Ascending aorta (tissue), 2 donors: ENCODE data around the gene MAP4K5. TPM values are rescaled to one million over a fixed set of nuclear protein-coding genes. Genes with fewer than 3 reads are reported as not detected.

Experiments
- DNase-seq, 2 donors: peaks; one replicate each; pipeline ENCODE4 v3.0.0-alpha.2; 2019; ENCODE audit warnings: low spot score in 2 of 2
- H3K27ac ChIP-seq, 2 donors: fragments of 200-600 bp; sonication (generic); one replicate each; pipeline ENCODE4 v1.5.1; 2016 to 2017; ENCODE audit warnings: mild to moderate bottlenecking in 1 of 2
- H3K27me3 ChIP-seq: fragments of 200-600 bp; sonication (generic); one replicate; pipeline ENCODE4 v1.5.1; 2017
- H3K36me3 ChIP-seq, 2 donors: fragments of 200-600 bp; sonication (generic); one replicate each; pipeline ENCODE4 v1.5.1; 2016
- H3K4me1 ChIP-seq, 2 donors: fragments of 200-600 bp; sonication (generic); one replicate each; pipeline ENCODE4 v1.5.1; 2016 to 2017; ENCODE audit warnings: mild to moderate bottlenecking in 1 of 2
- H3K4me3 ChIP-seq, 2 donors: fragments of 200-600 bp; sonication (generic); one replicate each; pipeline ENCODE4 v1.5.1; 2016 to 2017; ENCODE audit warnings: mild to moderate bottlenecking in 1 of 2
- H3K9me3 ChIP-seq, 2 donors: fragments of 200-600 bp; sonication (generic); one replicate each; pipeline ENCODE4 v1.5.1; 2016
- intact Hi-C: fragments of 100-400 bp; cut with DNase I; formaldehyde crosslinking; loops from one replicate; pipeline ENCODE4 v1.15.1; 2023
- total RNA-seq: library from RNA; depleted of rRNA; stranded (reverse); fragments of >200 nt; gene quantifications from one replicate; pipeline ENCODE4 v1.1.0, GENCODE V29; 2016
- TF ChIP-seq, protein P1 (sequence below), 3 experiments: fragments of 200-600 bp in 2 of 3; fragments of 450-650 bp in 1 of 3; sonication (generic) in 2 of 3; IDR thresholded peaks; one replicate each; pipeline ENCODE4 v1.5.1; 2016 to 2019; ENCODE audit warnings: antibody characterized with exemption in 3 of 3, mild to moderate bottlenecking in 1 of 3, moderate library complexity in 1 of 3

MAP4K5 gene
- total RNA-seq, 1 donor from 2014 or later: 249 TPM

GRCh38 chr14:50530794-50531365 is 1.5 kb downstream of the MAP4K5 start:
- no peaks in the 10 kb centered on the region for H3K36me3 ChIP-seq
- TF ChIP-seq, protein P1, sequence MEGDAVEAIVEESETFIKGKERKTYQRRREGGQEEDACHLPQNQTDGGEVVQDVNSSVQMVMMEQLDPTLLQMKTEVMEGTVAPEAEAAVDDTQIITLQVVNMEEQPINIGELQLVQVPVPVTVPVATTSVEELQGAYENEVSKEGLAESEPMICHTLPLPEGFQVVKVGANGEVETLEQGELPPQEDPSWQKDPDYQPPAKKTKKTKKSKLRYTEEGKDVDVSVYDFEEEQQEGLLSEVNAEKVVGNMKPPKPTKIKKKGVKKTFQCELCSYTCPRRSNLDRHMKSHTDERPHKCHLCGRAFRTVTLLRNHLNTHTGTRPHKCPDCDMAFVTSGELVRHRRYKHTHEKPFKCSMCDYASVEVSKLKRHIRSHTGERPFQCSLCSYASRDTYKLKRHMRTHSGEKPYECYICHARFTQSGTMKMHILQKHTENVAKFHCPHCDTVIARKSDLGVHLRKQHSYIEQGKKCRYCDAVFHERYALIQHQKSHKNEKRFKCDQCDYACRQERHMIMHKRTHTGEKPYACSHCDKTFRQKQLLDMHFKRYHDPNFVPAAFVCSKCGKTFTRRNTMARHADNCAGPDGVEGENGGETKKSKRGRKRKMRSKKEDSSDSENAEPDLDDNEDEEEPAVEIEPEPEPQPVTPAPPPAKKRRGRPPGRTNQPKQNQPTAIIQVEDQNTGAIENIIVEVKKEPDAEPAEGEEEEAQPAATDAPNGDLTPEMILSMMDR (IDR thresholded peaks at IDR 0.05): no peak
- intact Hi-C loops: loop anchor here (5.0 kb wide), 2 partner anchors 84 to 669 kb away; no protein-coding TSS in a partner anchor
- H3K27ac ChIP-seq: no peak overlapping the region
- peaks cover 4 to 17% of the 10 kb centered on the region in 2 donors for H3K4me1 ChIP-seq
- H3K4me3 ChIP-seq: peak overlapping the region; percentile 74 to 77
- DNase-seq: no peak
- H3K27me3 ChIP-seq: no peaks in the 10 kb centered on the region
- H3K9me3 ChIP-seq: no peaks in the 10 kb centered on the region

GRCh38 chr14:50530358-50530757 is 2.0 kb downstream of the MAP4K5 start:
- no peak overlapping the region for H3K27ac ChIP-seq
- H3K9me3 ChIP-seq: no peaks in the 10 kb centered on the region
- no peaks in the 10 kb centered on the region for H3K27me3 ChIP-seq
- DNase-seq: no peak
- peaks cover 4 to 17% of the 10 kb centered on the region in 2 donors for H3K4me1 ChIP-seq
- H3K36me3 ChIP-seq: no peaks in the 10 kb centered on the region
- TF ChIP-seq, protein P1 (IDR thresholded peaks at IDR 0.05): no peak
- intact Hi-C loops: loop anchor here (5.0 kb wide), 2 partner anchors 83 to 668 kb away; no protein-coding TSS in a partner anchor
- peak overlapping the region in 1 of 2 donors; percentile 77 for H3K4me3 ChIP-seq

DNA sequence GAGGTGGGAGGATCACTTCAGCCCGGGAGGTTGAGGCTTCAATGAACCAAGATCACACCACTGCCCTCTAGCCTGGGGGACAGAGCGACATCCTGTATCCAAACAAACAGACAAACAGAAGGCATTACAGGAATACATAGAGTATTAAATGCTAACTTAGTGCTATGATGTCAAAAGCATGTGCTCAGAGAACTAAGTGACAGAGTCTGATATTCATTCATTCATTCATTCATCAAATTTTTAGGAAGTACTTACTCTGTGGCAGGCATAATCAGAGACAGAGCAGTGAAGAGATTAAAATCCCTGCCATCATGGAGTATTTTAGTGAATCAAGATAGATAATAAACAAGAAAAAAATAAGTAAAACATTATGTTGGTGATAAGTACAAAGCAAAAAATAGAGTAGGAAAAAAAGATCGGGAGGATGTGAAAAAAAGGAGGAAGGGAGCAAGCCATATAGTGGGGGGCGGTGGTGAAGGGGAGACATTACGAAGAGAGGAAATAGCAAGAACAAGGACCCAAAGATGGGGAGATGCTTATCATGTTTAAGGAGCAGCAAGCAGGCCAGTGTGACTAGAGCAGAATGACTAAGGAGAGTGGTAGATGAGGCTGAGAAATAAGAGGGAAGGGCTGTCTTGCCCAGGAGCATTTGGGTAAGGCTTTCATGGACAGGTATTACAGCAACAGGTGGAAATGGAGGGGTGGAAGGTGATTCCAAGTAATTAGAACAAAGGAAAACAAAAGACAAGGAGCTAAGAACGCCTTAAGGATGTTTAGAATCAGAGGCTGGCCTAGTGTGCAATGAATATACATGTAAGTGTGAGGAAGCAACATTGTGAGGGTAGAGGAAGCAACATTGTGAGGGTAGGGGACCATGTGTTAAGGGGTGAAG is 2.8 kb downstream of the MAP4K5 start:
- Histone ChIP-seq H3K27me3 (no peaks in the 10 kb centered on the region), H3K9me3 (no peaks in the 10 kb centered on the region), H3K27ac (peak overlapping the region in 1 of 2 donors; percentile 1), H3K36me3 (no peaks in the 10 kb centered on the region), H3K4me3 (no peak overlapping the region), H3K4me1 (peaks cover 4 to 17% of the 10 kb centered on the region in 2 donors)
- DNase-seq: no peak
- intact Hi-C loops: loop anchor here (5.0 kb wide), 2 partner anchors 82 to 667 kb away; no protein-coding TSS in a partner anchor
- TF ChIP-seq, protein P1 (IDR thresholded peaks at IDR 0.05): no peak

DNA sequence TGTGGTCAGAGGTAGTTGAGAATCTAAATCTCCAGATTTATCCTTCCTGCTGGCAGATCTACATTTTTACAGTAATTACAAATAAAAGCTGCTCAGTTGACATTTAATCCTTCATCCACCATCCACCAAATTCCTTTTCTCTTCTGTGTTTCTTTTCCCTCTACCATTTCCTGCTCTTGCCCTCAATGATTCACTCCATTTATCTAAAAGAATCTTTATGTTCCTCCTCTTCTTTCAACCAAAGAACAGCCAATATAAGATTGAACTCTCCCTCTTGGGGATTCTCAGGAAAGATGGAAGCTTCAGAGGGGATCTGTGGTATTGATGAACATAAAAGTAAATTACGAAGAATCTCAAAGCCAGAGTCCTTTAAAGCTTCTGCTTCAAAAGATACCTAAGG is 4.4 kb downstream of the MAP4K5 start:
- Histone ChIP-seq H3K4me1 (peaks cover 3 to 15% of the 10 kb centered on the region in 2 donors), H3K27ac (no peak overlapping the region), H3K36me3 (no peaks in the 10 kb centered on the region), H3K9me3 (no peaks in the 10 kb centered on the region), H3K4me3 (no peak overlapping the region), H3K27me3 (no peaks in the 10 kb centered on the region)
- intact Hi-C loops: no loop called here
- TF ChIP-seq, protein P1 (IDR thresholded peaks at IDR 0.05): no peak
- no peak for DNase-seq

GRCh38 chr14:50524731-50525515 is 7.4 kb downstream of the MAP4K5 start:
- Histone ChIP-seq H3K27me3 (no peaks in the 10 kb centered on the region), H3K36me3 (no peaks in the 10 kb centered on the region), H3K27ac (no peak overlapping the region), H3K4me3 (no peak overlapping the region), H3K4me1 (peaks cover 0 to 18% of the 10 kb centered on the region in 2 donors), H3K9me3 (no peaks in the 10 kb centered on the region)
- TF ChIP-seq, protein P1 (IDR thresholded peaks at IDR 0.05): no peak
- DNase-seq: no peak
- intact Hi-C loops: no loop called here
